Progenitor cell of endocrine pancreas (in vitro differentiated cells): ENCODE data around the gene MPP7. TPM values are rescaled to one million over a fixed set of nuclear protein-coding genes. Genes with fewer than 3 reads are reported as not detected.

ENCODE experiments used
- DNase-seq: peaks from one replicate; pipeline ENCODE4 v3.0.0; 2021; ENCODE audit warnings: low spot score; ENCODE audit not compliant: unreplicated experiment
- H3K27ac Mint-ChIP-seq: 2 replicates; pipeline ENCODE4 v1.8.0; 2021; ENCODE audit warnings: mild to moderate bottlenecking, moderate library complexity, mixed read lengths
- H3K27me3 Mint-ChIP-seq: 2 replicates; pipeline ENCODE4 v1.8.0; 2021; ENCODE audit warnings: mixed read lengths
- H3K36me3 Mint-ChIP-seq: 2 replicates; pipeline ENCODE4 v1.8.0; 2022; ENCODE audit warnings: mixed read lengths; ENCODE audit not compliant: insufficient read depth
- H3K4me1 Mint-ChIP-seq: 2 replicates; pipeline ENCODE4 v1.8.0; 2021; ENCODE audit warnings: low read depth, mixed read lengths
- H3K4me3 Mint-ChIP-seq: 2 replicates; pipeline ENCODE4 v1.8.0; 2021; ENCODE audit warnings: low read depth, mild to moderate bottlenecking, moderate library complexity, mixed read lengths
- H3K9me3 Mint-ChIP-seq: 2 replicates; pipeline ENCODE4 v1.8.0; 2021; ENCODE audit warnings: low read depth, mixed read lengths
- total RNA-seq: library from RNA; stranded (reverse); gene quantifications from 2 replicates; pipeline ENCODE4 v1.2.1, GENCODE V29; 2021
- TF ChIP-seq, protein P1 (sequence below): fragments of 200-600 bp; sonication (generic); IDR thresholded peaks from one replicate; pipeline ENCODE4 v1.5.0; 2021; ENCODE audit warnings: antibody characterized with exemption, mild to moderate bottlenecking; ENCODE audit not compliant: unreplicated experiment

The MPP7 gene
- total RNA-seq, 1 donor from 2014 or later = 17.5 TPM

DNA sequence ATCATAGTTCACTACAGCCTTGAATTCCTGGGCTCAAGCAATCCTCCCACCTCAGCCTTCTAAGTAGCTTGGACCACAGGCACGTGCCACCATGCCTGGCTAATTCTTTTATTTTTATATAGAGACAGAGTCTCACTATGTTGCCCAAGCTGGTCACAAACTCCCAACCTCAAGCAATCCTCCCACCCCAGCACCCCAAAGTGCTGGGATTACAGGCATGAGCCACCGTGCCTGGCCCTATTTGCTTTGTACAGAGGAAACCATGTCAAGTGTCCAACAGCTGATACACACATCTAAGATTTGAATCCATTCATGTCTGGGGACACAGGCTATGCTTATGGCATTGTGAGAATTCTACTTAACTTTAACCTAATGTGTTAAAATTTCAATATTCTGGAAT, 29.9 kb upstream of the MPP7 start:
- no peak overlapping the region for H3K4me3 Mint-ChIP-seq
- no peaks in the 10 kb centered on the region for H3K27me3 Mint-ChIP-seq
- no peak for DNase-seq
- H3K4me1 Mint-ChIP-seq = peaks cover 18% of the 10 kb centered on the region
- no peaks in the 10 kb centered on the region for H3K9me3 Mint-ChIP-seq
- H3K36me3 Mint-ChIP-seq = no peaks in the 10 kb centered on the region
- TF ChIP-seq, protein P1, sequence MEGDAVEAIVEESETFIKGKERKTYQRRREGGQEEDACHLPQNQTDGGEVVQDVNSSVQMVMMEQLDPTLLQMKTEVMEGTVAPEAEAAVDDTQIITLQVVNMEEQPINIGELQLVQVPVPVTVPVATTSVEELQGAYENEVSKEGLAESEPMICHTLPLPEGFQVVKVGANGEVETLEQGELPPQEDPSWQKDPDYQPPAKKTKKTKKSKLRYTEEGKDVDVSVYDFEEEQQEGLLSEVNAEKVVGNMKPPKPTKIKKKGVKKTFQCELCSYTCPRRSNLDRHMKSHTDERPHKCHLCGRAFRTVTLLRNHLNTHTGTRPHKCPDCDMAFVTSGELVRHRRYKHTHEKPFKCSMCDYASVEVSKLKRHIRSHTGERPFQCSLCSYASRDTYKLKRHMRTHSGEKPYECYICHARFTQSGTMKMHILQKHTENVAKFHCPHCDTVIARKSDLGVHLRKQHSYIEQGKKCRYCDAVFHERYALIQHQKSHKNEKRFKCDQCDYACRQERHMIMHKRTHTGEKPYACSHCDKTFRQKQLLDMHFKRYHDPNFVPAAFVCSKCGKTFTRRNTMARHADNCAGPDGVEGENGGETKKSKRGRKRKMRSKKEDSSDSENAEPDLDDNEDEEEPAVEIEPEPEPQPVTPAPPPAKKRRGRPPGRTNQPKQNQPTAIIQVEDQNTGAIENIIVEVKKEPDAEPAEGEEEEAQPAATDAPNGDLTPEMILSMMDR = no peak
- no peak overlapping the region for H3K27ac Mint-ChIP-seq

- H3K4me1 Mint-ChIP-seq = peaks cover 24% of the 10 kb centered on the region
- H3K4me3 Mint-ChIP-seq = no peak overlapping the region
- no peaks in the 10 kb centered on the region for H3K27me3 Mint-ChIP-seq
- H3K36me3 Mint-ChIP-seq = no peaks in the 10 kb centered on the region
- no peaks in the 10 kb centered on the region for H3K9me3 Mint-ChIP-seq
- DNase-seq = no peak
- no peak overlapping the region for H3K27ac Mint-ChIP-seq
- TF ChIP-seq, protein P1 = no peak
Observed at GRCh38 chr10:28331841-28332240, 29.0 kb upstream of the MPP7 start.

DNA sequence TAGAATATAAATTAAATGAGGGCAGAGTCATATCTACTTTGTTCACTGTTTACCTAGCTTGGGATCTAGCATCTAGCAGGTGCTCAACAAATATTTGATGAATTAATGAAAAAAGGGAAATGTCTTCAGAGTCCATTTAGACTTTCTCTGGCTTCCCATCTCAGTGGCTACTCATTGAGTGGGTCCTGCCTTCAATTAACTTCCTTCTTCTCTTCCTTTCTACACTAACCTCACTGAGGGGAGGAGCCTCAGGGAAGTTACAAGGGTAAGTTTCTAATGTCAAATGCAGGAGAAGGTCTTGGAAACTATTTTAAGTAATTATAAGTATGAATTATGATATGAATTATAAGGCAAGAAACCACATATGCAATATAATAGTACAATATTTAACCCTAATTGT, 28.2 kb upstream of the MPP7 start:
- Mint-ChIP-seq H3K4me3 (no peak overlapping the region), H3K4me1 (peaks cover 31% of the 10 kb centered on the region), H3K27me3 (no peaks in the 10 kb centered on the region), H3K36me3 (no peaks in the 10 kb centered on the region), H3K27ac (no peak overlapping the region), H3K9me3 (no peaks in the 10 kb centered on the region)
- DNase-seq = no peak
- TF ChIP-seq, protein P1 = no peak

DNA sequence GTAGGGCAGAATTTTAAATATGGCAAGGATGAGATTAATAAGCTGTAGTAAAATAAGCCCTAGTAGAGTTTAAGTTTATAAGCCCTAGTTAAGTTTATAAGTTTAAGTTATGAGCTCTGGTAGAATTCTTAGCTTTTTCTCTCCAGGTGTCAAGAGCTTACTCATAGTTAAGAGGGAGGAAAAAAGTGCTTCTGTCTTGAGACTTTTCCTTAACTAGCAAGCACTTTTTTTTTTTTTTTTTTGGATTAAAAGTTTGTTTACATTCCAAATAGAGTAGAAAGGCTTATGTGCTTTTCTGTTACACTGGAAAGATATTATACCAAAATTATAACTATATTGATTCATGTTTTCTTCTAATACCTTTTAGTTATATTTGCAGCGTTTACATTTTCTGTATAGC, 25.5 kb upstream of the MPP7 start:
- H3K27ac Mint-ChIP-seq = no peak overlapping the region
- peaks cover 24% of the 10 kb centered on the region for H3K4me1 Mint-ChIP-seq
- TF ChIP-seq, protein P1 = no peak
- H3K36me3 Mint-ChIP-seq = no peaks in the 10 kb centered on the region
- no peaks in the 10 kb centered on the region for H3K9me3 Mint-ChIP-seq
- H3K27me3 Mint-ChIP-seq = no peaks in the 10 kb centered on the region
- no peak overlapping the region for H3K4me3 Mint-ChIP-seq
- no peak for DNase-seq

GRCh38 chr10:28327491-28327880, 24.6 kb upstream of the MPP7 start:
- TF ChIP-seq, protein P1 = no peak
- H3K36me3 Mint-ChIP-seq = no peaks in the 10 kb centered on the region
- H3K4me1 Mint-ChIP-seq = peaks cover 24% of the 10 kb centered on the region
- no peak for DNase-seq
- peaks cover 1% of the 10 kb centered on the region for H3K27me3 Mint-ChIP-seq
- H3K4me3 Mint-ChIP-seq = no peak overlapping the region
- no peak overlapping the region for H3K27ac Mint-ChIP-seq
- no peaks in the 10 kb centered on the region for H3K9me3 Mint-ChIP-seq
